MM.1S (cell line): Measurements from ENCODE around the gene FAM222B.
A peak's percentile ranks its signal among the peaks of the same experiment; 100 is the strongest.

Source experiments
- DNase-seq: peaks from one replicate; pipeline ENCODE4 v3.0.0-alpha.2; 2015
- H2AFZ ChIP-seq: fragments of 300-600 bp; sonication (generic); 2 replicates; pipeline ENCODE4 v1.6.0; 2016; ENCODE audit warnings: antibody characterized with exemption, low read length
- H3F3A ChIP-seq: fragments of 300-600 bp; sonication (generic); 2 replicates; pipeline ENCODE4 v1.6.1; 2016; ENCODE audit warnings: mild to moderate bottlenecking, antibody characterized with exemption, low read length, moderate library complexity, mixed read lengths; ENCODE audit not compliant: insufficient read depth
- H3K27ac ChIP-seq: fragments of 300-600 bp; sonication (generic); 2 replicates; pipeline ENCODE4 v1.5.1; 2016; ENCODE audit warnings: mild to moderate bottlenecking, low read length
- H3K27me3 ChIP-seq: fragments of 300-600 bp; sonication (generic); replicated peaks from 2 replicates; pipeline ENCODE4 v1.6.0; 2016; ENCODE audit warnings: low read length; ENCODE audit not compliant: insufficient read depth
- H3K36me3 ChIP-seq: fragments of 300-600 bp; sonication (generic); replicated peaks from 2 replicates; pipeline ENCODE4 v1.6.1; 2016; ENCODE audit warnings: mild to moderate bottlenecking, low read length, mixed read lengths; ENCODE audit not compliant: insufficient read depth
- H3K4me1 ChIP-seq: fragments of 300-600 bp; sonication (generic); 2 replicates; pipeline ENCODE4 v1.6.1; 2016; ENCODE audit warnings: low read length, mixed read lengths
- H3K4me2 ChIP-seq: fragments of 300-600 bp; sonication (generic); 2 replicates; pipeline ENCODE4 v1.6.0; 2016; ENCODE audit warnings: low read depth, low read length
- H3K4me3 ChIP-seq: fragments of 300-600 bp; sonication (generic); 2 replicates; pipeline ENCODE4 v1.5.1; 2016; ENCODE audit warnings: low read length, mixed read lengths
- H3K79me2 ChIP-seq: fragments of 300-600 bp; sonication (generic); 2 replicates; pipeline ENCODE4 v1.6.1; 2016; ENCODE audit warnings: mixed run types, low read length, mixed read lengths
- H3K9ac ChIP-seq: fragments of 300-600 bp; sonication (generic); 2 replicates; pipeline ENCODE4 v1.6.1; 2016; ENCODE audit warnings: low read length, mixed read lengths
- H3K9me2 ChIP-seq: fragments of 300-600 bp; sonication (generic); replicated peaks from 2 replicates; pipeline ENCODE4 v1.6.1; 2016; ENCODE audit warnings: mild to moderate bottlenecking, low read length, mixed read lengths; ENCODE audit not compliant: insufficient read depth
- H3K9me3 ChIP-seq: fragments of 300-600 bp; sonication (generic); replicated peaks from 2 replicates; pipeline ENCODE4 v1.6.1; 2016; ENCODE audit warnings: mild to moderate bottlenecking, low read length, mixed read lengths; ENCODE audit not compliant: insufficient read depth
- H4K20me1 ChIP-seq: fragments of 300-600 bp; sonication (generic); 2 replicates; pipeline ENCODE4 v1.6.1; 2016; ENCODE audit warnings: mild to moderate bottlenecking, low read length, moderate library complexity, mixed read lengths; ENCODE audit not compliant: insufficient read depth
- CTCF ChIP-seq: fragments of 300-600 bp; sonication (generic); IDR thresholded peaks from 2 replicates; pipeline ENCODE4 v1.5.1; 2016; ENCODE audit warnings: antibody characterized with exemption, low read length, mixed read lengths
- EZH2 ChIP-seq: fragments of 300-600 bp; sonication (generic); optimal IDR thresholded peaks from 2 replicates; pipeline ENCODE3; 2017; ENCODE audit warnings: low read depth, mild to moderate bottlenecking, antibody characterized with exemption, low read length, mixed read lengths
- EZH2phosphoT487 ChIP-seq: fragments of 300-600 bp; sonication (generic); IDR thresholded peaks from 2 replicates; pipeline ENCODE4 v1.6.1; 2018; ENCODE audit warnings: antibody characterized with exemption, low read length

The FAM222B gene

GRCh38 chr17:28744972-28745785 is 97.4 kb downstream of the FAM222B start:
- peak overlapping the region; percentile 71 for H3K9ac ChIP-seq
- H3K9me2 ChIP-seq: no peaks in the 10 kb centered on the region
- no peaks in the 10 kb centered on the region for H3K27me3 ChIP-seq
- H4K20me1 ChIP-seq: no peaks in the 10 kb centered on the region
- peak overlapping the region; percentile 14; the same call in 1 of the 2 replicates for H2AFZ ChIP-seq
- TF ChIP-seq EZH2 (no peak), CTCF (no peak), EZH2phosphoT487 (no peak)
- H3K36me3 ChIP-seq: no peaks in the 10 kb centered on the region
- H3K27ac ChIP-seq: peak overlapping the region; percentile 34; the same call in 1 of the 2 replicates
- H3K79me2 ChIP-seq: peaks cover 38% of the 10 kb centered on the region
- H3K9me3 ChIP-seq: no peaks in the 10 kb centered on the region
- H3K4me2 ChIP-seq: peak overlapping the region; percentile 90
- H3K4me1 ChIP-seq: peaks cover 18% of the 10 kb centered on the region
- peak overlapping the region; percentile 74 for H3K4me3 ChIP-seq
- peaks cover 13% of the 10 kb centered on the region for H3F3A ChIP-seq
- DNase-seq: peak; percentile 59

GRCh38 chr17:28744104-28744971 is 98.3 kb downstream of the FAM222B start:
- Histone ChIP-seq H3K79me2 (peaks cover 38% of the 10 kb centered on the region), H2AFZ (peak overlapping the region; percentile 30; the same call in 1 of the 2 replicates), H3F3A (peaks cover 13% of the 10 kb centered on the region), H4K20me1 (no peaks in the 10 kb centered on the region), H3K36me3 (no peaks in the 10 kb centered on the region), H3K27ac (peak overlapping the region; percentile 34; the same call in 1 of the 2 replicates), H3K4me1 (peaks cover 18% of the 10 kb centered on the region), H3K4me3 (peak overlapping the region; percentile 74), H3K9me2 (no peaks in the 10 kb centered on the region), H3K27me3 (no peaks in the 10 kb centered on the region), H3K4me2 (peak overlapping the region; percentile 90; the same call in 1 of the 2 replicates), H3K9ac (peak overlapping the region; percentile 71), H3K9me3 (no peaks in the 10 kb centered on the region)
- peak; percentile 57 for DNase-seq
- TF ChIP-seq CTCF (no peak), EZH2 (no peak), EZH2phosphoT487 (no peak)

GRCh38 chr17:28743243-28744103 is 99.1 kb downstream of the FAM222B start, which contains the start of gene TRAF4:
Gene TRAF4 (plus strand): TSS chr17:28744011. CDS start chr17:28744113, 102 bp downstream.
- H2AFZ ChIP-seq: peak within 1 kb of the TSS; percentile 32
- peak within 1 kb of the TSS; percentile 73 for H3K9ac ChIP-seq
- peaks cover 25% of the 10 kb centered on the region for H3K4me1 ChIP-seq
- no peaks in the 10 kb centered on the region for H3K27me3 ChIP-seq
- H3K27ac ChIP-seq: peak within 1 kb of the TSS; percentile 64
- peaks cover 11% of the 10 kb centered on the region for H3F3A ChIP-seq
- TF ChIP-seq CTCF: no peak
- no peak for TF ChIP-seq EZH2
- TF ChIP-seq EZH2phosphoT487: no peak
- no peaks in the 10 kb centered on the region for H3K9me3 ChIP-seq
- peaks cover 38% of the 10 kb centered on the region for H3K79me2 ChIP-seq
- peak within 1 kb of the TSS; percentile 81 for H3K4me3 ChIP-seq
- H3K9me2 ChIP-seq: no peaks in the 10 kb centered on the region
- H3K4me2 ChIP-seq: peak within 1 kb of the TSS; percentile 90
- DNase-seq: peak; percentile 87
- H3K36me3 ChIP-seq: no peaks in the 10 kb centered on the region
- H4K20me1 ChIP-seq: no peaks in the 10 kb centered on the region
